ENCODE results near the gene TTC28. TPM values are rescaled to one million over a fixed set of nuclear protein-coding genes. Genes with fewer than 3 reads are reported as not detected.

The TTC28 gene
- total and polyA plus RNA-seq, 10 of the 15 experiments (the other 5 are each of a cell fraction or from before 2014, with no cell fraction given) = 0.15 to 8.4 (median 1.4) TPM

DNA sequence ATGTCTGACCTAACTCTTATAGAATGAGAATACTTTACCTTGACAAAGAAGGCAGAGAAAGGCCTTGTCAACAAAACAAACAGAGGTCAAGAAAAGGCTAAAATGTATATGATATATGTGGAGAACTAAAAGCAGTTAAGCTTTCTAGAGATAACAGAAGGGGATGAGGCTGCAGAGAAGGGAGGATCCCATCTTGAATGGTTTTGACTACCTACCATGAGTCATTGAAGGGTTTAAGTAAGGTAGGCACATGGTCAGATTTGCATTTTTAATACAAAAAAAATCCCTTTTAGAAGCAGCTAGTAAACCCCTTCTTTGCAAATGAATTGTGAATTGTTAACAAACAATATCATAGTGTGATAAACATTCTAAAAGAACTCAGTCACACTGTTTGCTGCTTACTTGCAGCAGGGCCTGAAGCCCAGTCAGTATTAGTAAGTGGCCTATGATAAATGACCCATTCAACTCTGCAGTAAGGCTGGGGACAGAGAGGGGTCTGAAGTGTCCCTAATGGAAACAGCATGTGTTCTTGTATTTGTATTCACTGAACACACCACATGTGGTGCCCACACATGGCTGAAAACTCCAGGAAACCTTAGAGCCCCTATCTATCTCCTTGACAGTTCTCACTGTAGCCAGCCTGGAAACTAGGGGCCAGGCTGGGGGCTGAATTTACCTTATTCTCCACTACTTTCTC is 431.8 kb downstream of the TTC28 start:
- no peak overlapping the region for H3K9ac ChIP-seq (ENCODE audit: control insufficient read depth, insufficient read depth, low read length)
- no peaks in the 10 kb centered on the region for H3K9me3 ChIP-seq (replicated peaks; ENCODE audit: control insufficient read depth, insufficient read depth, low read length)
- in situ Hi-C loops (cut with MboI) (no loop called here), intact Hi-C loops (cut with micrococcal nuclease; ENCODE audit: unreplicated experiment) (no loop called here)
- FAIRE-seq (no peak), DNase-seq (ENCODE audit: low read depth, low spot score) (no peak), ATAC-seq (no peak)
- ChIA-PET SMC1A (ENCODE audit: uncharacterized antibody, unreplicated experiment) (no interaction called here), POLR2A (no interaction called here), CTCF (no interaction called here), RAD21 (ENCODE audit: unreplicated experiment) (no interaction called here)
- no peaks in the 10 kb centered on the region for H4K20me1 ChIP-seq (ENCODE audit: control insufficient read depth, insufficient read depth)
- H3K27ac ChIP-seq (ENCODE audit: control insufficient read depth, insufficient read depth) = no peak overlapping the region
- no peaks in the 10 kb centered on the region for H3K79me2 ChIP-seq (ENCODE audit: control insufficient read depth, insufficient read depth, low read length)
- H3K4me2 ChIP-seq (ENCODE audit: control insufficient read depth, insufficient read depth) = no peak overlapping the region
- no peaks in the 10 kb centered on the region for H3K36me3 ChIP-seq (ENCODE audit: control insufficient read depth in 2 of 2, insufficient read depth in 2 of 2, low read length in 1 of 2)
- peaks cover 0 to 6% of the 10 kb centered on the region in 2 experiments; a peak in 1 of 4 replicates for H3K27me3 ChIP-seq (replicated peaks in 1 of 2; ENCODE audit: control insufficient read depth in 2 of 2, insufficient read depth in 2 of 2, low read length in 1 of 2)
- no peak overlapping the region for H2AFZ ChIP-seq (ENCODE audit: control insufficient read depth, low read depth, low read length)
- no peak overlapping the region for H3K4me3 ChIP-seq
- H3K4me1 ChIP-seq (ENCODE audit: control insufficient read depth, insufficient read depth, low read length) = no peaks in the 10 kb centered on the region
- TF ChIP-seq, protein P1, sequence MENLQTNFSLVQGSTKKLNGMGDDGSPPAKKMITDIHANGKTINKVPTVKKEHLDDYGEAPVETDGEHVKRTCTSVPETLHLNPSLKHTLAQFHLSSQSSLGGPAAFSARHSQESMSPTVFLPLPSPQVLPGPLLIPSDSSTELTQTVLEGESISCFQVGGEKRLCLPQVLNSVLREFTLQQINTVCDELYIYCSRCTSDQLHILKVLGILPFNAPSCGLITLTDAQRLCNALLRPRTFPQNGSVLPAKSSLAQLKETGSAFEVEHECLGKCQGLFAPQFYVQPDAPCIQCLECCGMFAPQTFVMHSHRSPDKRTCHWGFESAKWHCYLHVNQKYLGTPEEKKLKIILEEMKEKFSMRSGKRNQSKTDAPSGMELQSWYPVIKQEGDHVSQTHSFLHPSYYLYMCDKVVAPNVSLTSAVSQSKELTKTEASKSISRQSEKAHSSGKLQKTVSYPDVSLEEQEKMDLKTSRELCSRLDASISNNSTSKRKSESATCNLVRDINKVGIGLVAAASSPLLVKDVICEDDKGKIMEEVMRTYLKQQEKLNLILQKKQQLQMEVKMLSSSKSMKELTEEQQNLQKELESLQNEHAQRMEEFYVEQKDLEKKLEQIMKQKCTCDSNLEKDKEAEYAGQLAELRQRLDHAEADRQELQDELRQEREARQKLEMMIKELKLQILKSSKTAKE (IDR thresholded peaks at IDR 0.05; ENCODE audit: low read depth, poor library complexity, severe bottlenecking) = no peak
- no peak for TF ChIP-seq ZNF217 (IDR thresholded peaks at IDR 0.05)
- BruUV-seq (replicated peaks) = no TSS peak

DNA sequence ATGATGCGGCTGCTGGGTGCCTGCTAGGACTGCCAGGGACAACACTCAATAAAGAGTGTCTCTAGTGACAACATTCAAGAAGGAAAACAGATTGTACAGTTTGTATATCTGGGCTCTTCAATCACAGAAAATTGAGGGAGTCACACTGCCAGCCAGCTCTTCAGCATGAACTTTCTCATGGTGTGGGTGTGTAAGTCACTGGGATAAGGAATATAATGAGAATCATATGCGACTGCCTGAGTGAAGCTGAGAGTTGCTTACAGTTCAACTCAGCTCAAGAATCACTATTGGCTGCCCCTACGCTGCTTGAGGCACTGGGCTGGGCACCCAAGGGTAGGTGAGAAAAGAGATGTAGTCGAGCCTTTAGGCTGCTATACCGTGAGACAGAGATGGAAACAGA is 432.5 kb downstream of the TTC28 start:
- no peak overlapping the region for H3K4me2 ChIP-seq (ENCODE audit: control insufficient read depth, insufficient read depth)
- no peaks in the 10 kb centered on the region for H3K4me1 ChIP-seq (ENCODE audit: control insufficient read depth, insufficient read depth, low read length)
- SMC1A ChIA-PET (ENCODE audit: uncharacterized antibody, unreplicated experiment) = no interaction called here
- intact Hi-C loops (cut with micrococcal nuclease; ENCODE audit: unreplicated experiment) = no loop called here
- no peaks in the 10 kb centered on the region for H3K79me2 ChIP-seq (ENCODE audit: control insufficient read depth, insufficient read depth, low read length)
- H3K9ac ChIP-seq (ENCODE audit: control insufficient read depth, insufficient read depth, low read length) = no peak overlapping the region
- FAIRE-seq (no peak), ATAC-seq (no peak), DNase-seq (ENCODE audit: low read depth, low spot score) (no peak)
- no peak overlapping the region for H3K4me3 ChIP-seq
- CTCF ChIA-PET = no interaction called here
- no peaks in the 10 kb centered on the region for H3K9me3 ChIP-seq (replicated peaks; ENCODE audit: control insufficient read depth, insufficient read depth, low read length)
- H4K20me1 ChIP-seq (ENCODE audit: control insufficient read depth, insufficient read depth) = no peaks in the 10 kb centered on the region
- in situ Hi-C loops (cut with MboI) = no loop called here
- H3K27ac ChIP-seq (ENCODE audit: control insufficient read depth, insufficient read depth) = no peak overlapping the region
- no peak overlapping the region for H2AFZ ChIP-seq (ENCODE audit: control insufficient read depth, low read depth, low read length)
- no peaks in the 10 kb centered on the region for H3K36me3 ChIP-seq (ENCODE audit: control insufficient read depth in 2 of 2, insufficient read depth in 2 of 2, low read length in 1 of 2)
- RAD21 ChIA-PET (ENCODE audit: unreplicated experiment) = no interaction called here
- H3K27me3 ChIP-seq (replicated peaks in 1 of 2; ENCODE audit: control insufficient read depth in 2 of 2, insufficient read depth in 2 of 2, low read length in 1 of 2) = peaks cover 0 to 6% of the 10 kb centered on the region in 2 experiments; a peak in 1 of 4 replicates
- POLR2A ChIA-PET = no interaction called here
- no TSS peak for BruUV-seq (replicated peaks)
- 13% methylated on average over 5 of the region's 5 CpGs for WGBS (ENCODE audit: insufficient coverage, insufficient replicate concordance, low lambda C conversion rate, missing lambda C conversion rate)
- TF ChIP-seq YBX1 (IDR thresholded peaks at IDR 0.05) = no peak
- TF ChIP-seq, protein P2, sequence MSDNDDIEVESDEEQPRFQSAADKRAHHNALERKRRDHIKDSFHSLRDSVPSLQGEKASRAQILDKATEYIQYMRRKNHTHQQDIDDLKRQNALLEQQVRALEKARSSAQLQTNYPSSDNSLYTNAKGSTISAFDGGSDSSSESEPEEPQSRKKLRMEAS (IDR thresholded peaks at IDR 0.05; ENCODE audit: low read depth, low read length) = no peak
- no peak for TF ChIP-seq NRF1 (conservative IDR thresholded peaks at IDR 0.05; ENCODE audit: low read depth, low read length)
- TF ChIP-seq CHD4 (IDR thresholded peaks at IDR 0.05) = no peak
- TF ChIP-seq IRF3 (IDR thresholded peaks at IDR 0.05) = no peak
- TF ChIP-seq POLR2AphosphoS5 (IDR thresholded peaks at IDR 0.05; ENCODE audit: low read length) = no peak
- no peak for TF ChIP-seq WRNIP1 (IDR thresholded peaks at IDR 0.05; ENCODE audit: borderline replicate concordance, low read depth, low read length)
- no peak for TF ChIP-seq TARDBP (IDR thresholded peaks at IDR 0.05; ENCODE audit: borderline replicate concordance)
- TF ChIP-seq BCLAF1 (IDR thresholded peaks at IDR 0.05) = no peak
- TF ChIP-seq ZNF274 (IDR thresholded peaks at IDR 0.05; ENCODE audit: insufficient read depth, insufficient read length) = no peak

Data from GM12878 (cell line).